ENCODE results near the gene PRKRIP1.
A peak's percentile ranks its signal among the peaks of the same experiment; 100 is the strongest.
"Not testable (repeated sequence)": the region's sequence is repeated elsewhere in the genome, so short reads cannot be mapped to it uniquely, and the experiment has no call there.

PRKRIP1 gene

GRCh38 chr7:102432442-102433218, 36.5 kb downstream of the PRKRIP1 start:
- no peak for DNase-seq

GRCh38 chr7:102433219-102434038, 37.3 kb downstream of the PRKRIP1 start, which contains the start of gene ORAI2:
Gene ORAI2, plus strand, starts transcription at chr7:102433575. Its CDS starts 5,382 bp downstream, at chr7:102438957.
- DNase-seq: peak; percentile 85

- no peak for DNase-seq
Measured at GRCh38 chr7:102434039-102434486, 37.9 kb downstream of the PRKRIP1 start.

- no peak for DNase-seq
Measured at GRCh38 chr7:102436118-102436517, 40.0 kb downstream of the PRKRIP1 start.

GRCh38 chr7:102439963-102440795, 44.0 kb downstream of the PRKRIP1 start:
- no peak for DNase-seq

GRCh38 chr7:102444961-102445673, 49.0 kb downstream of the PRKRIP1 start:
- no peak for DNase-seq

GRCh38 chr7:102445674-102446071, 49.5 kb downstream of the PRKRIP1 start:
- DNase-seq: no peak

GRCh38 chr7:102446387-102447156, 50.4 kb downstream of the PRKRIP1 start:
- DNase-seq: no peak

GRCh38 chr7:102447311-102447710, 51.1 kb downstream of the PRKRIP1 start:
- DNase-seq: no peak

GRCh38 chr7:102449136-102449535, 53.0 kb downstream of the PRKRIP1 start:
- DNase-seq: no peak

- DNase-seq: no peak
Measured at GRCh38 chr7:102450242-102450641, 54.1 kb downstream of the PRKRIP1 start.

- DNase-seq: no peak
Measured at GRCh38 chr7:102451371-102452054, 55.4 kb downstream of the PRKRIP1 start.

- no peak for DNase-seq
Measured at GRCh38 chr7:102452451-102452850, 56.3 kb downstream of the PRKRIP1 start.

GRCh38 chr7:102453319-102453718, 57.2 kb downstream of the PRKRIP1 start:
- no peak for DNase-seq

GRCh38 chr7:102454468-102454867, 58.3 kb downstream of the PRKRIP1 start:
- DNase-seq: no peak

- not testable (repeated sequence) for DNase-seq
Measured at GRCh38 chr7:102454932-102455331, 58.8 kb downstream of the PRKRIP1 start.

GRCh38 chr7:102455596-102455995, 59.4 kb downstream of the PRKRIP1 start:
- DNase-seq: no peak

- no peak for DNase-seq
Measured at GRCh38 chr7:102456327-102456726, 60.2 kb downstream of the PRKRIP1 start.

GRCh38 chr7:102457352-102457924, 61.3 kb downstream of the PRKRIP1 start:
- DNase-seq: no peak

GRCh38 chr7:102459221-102459844, 63.2 kb downstream of the PRKRIP1 start:
- no peak for DNase-seq

All from midbrain (tissue), 1 donor.